Cerebellar cortex (tissue), 1 donor: Measurements from ENCODE around the gene CFAP221.
A peak's percentile ranks its signal among the peaks of the same experiment; 100 is the strongest.

Experiments used
- DNase-seq: peaks from one replicate; pipeline ENCODE4 v3.0.0-alpha.2; 2015; ENCODE audit warnings: low spot score

The CFAP221 gene

DNA sequence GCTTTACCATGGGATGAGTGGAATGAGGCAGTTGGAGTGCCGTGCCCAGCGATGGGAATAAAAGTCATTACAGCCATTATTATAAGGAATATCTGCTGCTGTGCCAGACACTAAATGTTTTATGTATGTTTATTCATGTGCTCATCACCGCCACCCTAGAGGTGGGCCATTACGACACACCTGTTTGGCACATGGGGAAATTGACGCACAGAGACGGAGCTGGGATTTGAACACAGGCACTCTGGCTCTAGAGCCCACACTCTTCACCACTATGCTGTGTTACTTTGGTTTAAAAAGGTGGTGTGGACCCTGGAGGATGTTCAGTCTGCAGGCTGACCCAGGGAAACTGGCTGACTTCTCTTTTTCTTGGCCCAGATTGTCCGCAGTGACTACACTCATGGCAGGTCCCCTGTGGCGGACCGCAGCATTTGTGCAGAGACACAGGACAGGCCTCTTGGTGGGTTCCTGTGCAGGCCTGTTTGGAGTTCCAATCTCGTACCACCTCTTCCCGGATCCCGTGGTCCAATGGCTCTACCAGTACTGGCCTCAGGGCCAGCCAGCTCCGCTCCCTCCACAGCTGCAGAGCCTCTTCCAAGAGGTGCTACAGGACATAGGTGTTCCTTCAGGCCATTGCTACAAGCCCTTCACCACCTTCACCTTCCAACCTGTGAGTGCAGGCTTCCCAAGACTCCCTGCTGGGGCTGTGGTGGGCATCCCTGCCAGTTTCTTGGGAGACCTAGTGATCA is 136.4 kb downstream of the CFAP221 start:
- no peak for DNase-seq

DNA sequence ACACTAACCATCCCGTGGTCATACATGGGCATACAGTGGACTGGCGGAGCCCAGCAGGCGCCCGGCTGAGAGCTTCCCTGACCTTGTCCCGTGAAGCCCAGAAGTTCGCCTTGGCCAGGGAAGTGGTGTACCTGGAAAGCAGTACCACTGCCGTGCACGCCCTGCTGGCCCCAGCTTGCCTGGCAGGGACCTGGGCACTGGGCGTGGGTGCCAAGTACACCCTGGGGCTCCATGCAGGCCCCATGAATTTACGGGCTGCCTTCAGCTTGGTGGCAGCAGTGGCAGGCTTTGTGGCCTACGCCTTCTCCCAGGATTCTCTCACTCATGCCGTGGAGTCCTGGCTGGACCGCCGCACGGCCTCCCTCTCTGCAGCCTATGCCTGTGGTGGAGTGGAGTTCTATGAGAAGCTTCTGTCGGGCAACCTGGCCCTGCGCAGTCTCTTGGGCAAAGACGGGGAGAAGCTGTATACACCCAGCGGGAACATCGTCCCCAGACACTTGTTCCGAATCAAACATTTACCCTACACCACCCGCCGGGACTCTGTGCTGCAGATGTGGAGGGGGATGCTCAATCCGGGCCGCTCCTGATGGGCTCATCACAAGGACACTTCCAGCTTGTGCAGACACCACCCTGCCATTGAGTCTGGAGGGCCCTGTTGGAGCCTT is 137.1 kb downstream of the CFAP221 start:
- no peak for DNase-seq

DNA sequence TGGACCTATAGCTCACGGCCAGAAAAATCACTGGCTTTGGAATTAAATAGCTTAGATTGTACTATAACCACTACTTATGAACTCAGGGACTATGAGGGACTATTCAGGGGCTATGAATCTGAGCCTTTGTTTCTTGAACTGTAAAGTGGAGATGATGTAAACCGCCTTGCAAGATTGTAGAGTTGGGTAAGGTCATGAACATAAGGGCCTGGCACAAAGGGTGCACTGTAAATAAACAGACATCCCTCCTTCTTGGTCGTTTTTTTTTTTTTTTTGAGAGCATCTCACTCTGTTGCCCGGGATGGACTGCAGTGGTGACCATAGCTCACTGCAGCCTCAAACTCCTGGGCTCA is 137.6 kb downstream of the CFAP221 start:
- DNase-seq: no peak

DNA sequence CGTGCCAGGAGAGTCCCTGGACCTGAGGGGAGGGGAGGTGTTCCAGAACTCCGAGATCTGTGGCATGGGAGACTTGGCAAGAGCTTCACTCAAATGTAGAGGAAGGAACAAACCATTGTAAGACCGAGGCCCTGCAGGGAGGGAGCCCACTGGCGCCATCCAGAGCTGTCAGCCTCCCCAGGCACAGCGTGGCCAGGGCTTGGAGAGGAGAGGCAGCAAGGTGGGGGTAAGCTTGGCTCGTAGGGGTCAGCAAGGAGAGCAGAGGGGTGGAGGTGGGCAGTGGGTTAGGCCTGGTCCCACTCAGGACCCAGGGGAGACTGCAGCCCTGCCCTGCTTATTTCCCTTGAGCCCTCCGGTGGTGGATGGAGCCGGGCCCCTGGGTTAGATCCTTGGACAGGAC is 138.3 kb downstream of the CFAP221 start:
- no peak for DNase-seq

DNA sequence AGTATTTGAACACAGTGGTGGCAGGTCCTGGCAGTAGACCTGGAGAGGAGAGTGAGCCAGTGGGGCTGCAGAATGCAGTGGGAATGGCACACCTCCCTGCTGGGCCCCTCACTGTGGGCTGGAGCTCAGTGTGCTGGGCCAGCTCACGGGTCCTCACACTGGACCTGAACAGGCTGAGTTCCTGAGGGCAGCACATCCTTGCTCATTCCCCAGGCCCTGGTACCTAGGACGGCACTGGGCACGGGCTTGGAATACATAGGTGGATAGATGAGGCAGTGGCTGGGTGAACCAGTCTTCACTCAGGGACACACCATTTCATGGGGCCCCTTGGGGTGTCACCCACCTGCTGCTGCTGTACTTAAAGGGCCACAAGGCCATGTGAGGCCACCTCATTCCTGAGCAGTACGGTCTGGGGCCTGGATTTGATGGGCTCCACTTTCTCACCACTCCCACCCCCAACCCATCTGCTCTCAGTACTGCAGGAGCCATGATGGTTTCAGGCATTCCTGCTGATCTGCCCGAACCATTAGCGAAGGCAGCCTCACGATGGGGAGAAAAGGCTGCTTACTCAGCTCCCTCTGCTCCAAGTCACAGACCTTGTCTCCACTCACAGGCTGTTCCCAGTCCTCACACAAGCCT is 138.9 kb downstream of the CFAP221 start:
- no peak for DNase-seq

DNA sequence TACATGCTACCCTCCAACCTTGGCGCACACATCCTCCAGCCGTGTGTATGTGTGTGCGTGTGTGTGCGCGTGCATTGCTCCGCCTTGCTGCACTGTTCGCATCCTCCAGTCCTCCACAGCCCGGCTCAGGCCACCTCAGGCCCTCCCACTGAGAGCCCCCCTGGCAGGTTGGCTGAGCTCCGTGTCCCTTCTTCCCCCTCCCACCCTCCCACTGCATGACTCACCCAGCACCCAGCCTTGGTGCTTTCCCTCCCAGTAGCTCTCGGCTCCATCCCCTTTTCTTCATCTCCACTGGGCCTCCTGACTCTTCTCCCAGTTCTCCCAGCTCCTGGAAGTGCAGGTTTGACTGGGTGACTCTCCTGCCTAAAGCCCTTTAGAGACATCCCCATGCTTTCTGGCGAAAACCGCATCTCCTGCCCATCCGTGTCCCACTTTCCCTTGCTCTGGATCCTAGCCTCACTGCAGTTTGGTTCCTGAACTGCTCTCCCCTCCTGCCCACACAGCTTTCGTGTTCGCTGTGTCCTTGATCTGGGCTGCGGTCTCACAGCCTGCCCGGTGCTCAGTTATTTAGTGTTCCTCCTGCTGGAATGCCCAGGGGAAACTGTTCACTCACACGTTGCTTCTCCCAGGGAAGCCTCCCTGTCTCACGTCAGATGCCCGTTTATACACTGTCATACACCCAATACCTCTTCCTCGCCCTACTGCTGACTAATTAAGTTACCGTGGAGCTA is 139.6 kb downstream of the CFAP221 start:
- peak; percentile 68 for DNase-seq

DNA sequence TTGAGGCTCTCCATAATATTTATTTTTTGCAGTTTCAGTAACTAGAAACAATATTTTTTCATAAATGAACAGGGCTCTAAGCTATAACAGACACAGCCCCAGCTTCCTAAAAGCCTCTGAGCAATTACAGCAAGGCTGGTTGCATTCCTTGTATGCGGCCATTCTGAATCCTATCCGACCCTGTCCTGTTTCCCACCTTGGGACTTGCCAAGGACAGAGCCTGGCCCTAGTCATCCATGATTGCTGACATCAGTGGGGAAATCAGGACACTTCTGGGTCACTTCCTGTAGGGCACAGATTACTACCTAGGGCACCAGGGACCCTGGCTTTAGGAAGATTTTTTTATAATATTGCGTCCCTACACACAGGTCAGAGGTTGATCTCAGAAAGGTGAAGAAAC is 140.3 kb downstream of the CFAP221 start:
- no peak for DNase-seq

DNA sequence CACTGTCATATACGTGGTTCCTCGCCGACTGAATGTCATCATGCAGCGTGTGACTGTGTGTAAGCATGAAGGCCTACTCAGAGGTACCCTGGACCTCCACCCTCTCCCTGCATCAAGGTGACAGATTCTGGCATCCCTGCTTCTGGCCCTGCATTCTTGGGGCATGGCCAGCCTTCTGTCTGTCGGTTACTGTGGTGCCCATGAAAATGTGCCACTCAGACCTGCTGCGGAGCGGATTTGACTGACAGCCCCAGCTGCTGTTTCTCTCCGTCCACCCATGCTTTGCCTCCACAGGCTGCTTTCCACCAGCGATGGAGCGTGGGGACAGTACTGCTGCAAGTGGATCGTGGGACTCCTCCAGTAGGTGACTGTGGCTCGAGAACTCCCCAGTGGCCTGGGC is 144.4 kb downstream of the CFAP221 start:
- no peak for DNase-seq

DNA sequence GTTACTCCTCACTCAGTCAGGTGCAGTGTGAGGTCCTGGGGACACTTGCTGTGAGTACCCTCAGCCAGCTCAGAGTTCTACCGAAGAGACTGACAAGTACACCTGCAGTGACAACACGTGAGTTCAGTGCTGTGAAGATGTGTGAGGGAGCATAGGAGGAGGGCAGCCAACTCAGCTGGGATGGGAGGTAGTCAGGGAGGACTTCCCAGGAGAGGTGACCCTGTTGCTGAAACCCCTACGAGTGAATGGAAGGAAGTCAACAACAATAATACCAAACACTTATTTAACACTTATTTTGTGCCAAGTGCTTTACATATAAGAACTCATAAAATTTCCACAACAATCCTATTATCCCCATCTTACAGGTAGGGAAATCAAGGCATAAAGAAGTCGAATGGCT is 145.0 kb downstream of the CFAP221 start:
- DNase-seq: no peak

DNA sequence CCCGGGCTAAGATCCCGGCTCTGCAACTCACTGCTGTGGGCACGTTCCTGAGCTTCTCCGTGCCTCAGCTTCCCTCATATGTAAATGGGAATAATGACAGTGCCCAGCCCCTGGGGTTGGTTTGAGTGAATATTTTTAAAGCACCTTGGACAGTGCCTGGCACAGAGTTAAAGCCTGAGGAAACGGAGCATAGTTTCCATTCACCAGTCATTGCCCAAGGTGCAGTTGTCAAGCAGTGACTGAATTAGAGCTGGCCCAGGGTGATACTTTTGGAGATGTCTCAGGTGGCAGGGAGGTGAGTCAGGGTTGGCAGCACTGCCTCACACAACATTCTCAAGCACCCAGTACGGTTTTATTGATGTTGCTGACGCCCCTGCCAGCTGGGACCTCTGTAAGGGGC is 146.9 kb downstream of the CFAP221 start:
- no peak for DNase-seq

DNA sequence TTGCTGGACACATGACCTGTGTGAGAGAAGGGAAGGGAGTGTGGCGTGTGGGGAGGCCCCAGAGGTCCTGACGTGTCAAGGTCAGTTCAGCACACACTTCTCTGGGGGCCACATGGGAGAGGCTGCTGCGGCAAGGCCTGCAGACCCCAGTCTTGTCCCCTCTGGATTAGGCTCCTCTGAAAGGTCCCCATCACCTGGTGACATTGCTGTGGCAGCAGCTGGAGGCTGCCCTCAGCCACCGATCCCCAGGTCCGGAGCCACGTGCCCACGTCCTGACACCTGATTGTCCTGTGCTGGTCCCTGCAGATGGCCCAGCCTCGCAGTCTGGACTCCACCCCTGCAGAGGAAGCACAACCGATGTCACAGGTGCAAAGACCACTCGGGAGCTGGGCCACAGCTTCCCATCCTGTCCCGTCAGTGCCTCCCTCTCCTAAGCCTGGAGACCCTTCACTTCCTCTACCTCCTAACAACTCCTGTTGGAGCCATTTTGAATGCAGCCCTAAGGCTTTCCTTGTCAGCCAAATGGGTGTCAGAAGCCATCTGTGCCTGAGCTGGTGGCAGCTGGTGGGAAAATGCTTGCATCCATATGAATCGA is 147.5 kb downstream of the CFAP221 start:
- no peak for DNase-seq

DNA sequence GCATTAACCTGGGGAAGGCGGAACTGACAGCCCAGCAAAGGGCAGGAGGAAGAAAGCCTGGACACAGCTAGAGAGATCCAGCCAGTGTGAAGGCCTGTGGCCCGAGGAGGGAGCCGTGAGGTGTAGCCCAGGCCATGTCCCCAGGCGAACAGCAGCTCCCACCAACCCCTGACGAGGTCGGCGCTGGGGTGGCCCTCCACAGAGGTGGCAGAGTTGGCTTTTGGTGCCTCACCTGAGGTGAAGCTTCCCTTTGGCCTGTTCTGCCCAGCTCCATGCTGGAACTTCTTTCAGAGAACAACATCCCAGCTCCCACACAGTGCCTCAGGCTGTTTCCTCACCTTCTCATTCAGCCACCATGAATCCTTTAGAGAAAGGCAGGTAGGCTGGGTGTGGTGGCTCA is 148.1 kb downstream of the CFAP221 start:
- no peak for DNase-seq

DNA sequence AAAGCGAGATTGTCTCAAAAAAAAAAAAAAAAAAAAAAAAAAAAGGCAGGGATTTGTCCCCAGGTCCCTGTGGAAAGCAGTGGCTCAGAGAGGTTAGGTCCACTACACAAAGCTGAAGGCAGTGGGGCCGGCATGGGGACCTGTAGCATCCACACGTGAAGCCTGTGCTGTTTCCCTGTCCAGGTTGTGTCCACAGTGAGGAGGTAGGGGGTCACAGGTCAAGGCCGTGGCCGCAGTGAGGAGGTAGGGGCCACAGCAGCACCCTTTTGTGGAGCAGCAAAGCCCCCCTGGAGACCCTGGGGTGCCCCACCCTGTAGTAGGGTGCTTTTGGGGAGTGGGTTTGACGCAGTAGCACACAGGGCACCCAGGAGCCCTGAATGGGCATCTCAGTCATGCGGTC is 148.7 kb downstream of the CFAP221 start:
- no peak for DNase-seq

DNA sequence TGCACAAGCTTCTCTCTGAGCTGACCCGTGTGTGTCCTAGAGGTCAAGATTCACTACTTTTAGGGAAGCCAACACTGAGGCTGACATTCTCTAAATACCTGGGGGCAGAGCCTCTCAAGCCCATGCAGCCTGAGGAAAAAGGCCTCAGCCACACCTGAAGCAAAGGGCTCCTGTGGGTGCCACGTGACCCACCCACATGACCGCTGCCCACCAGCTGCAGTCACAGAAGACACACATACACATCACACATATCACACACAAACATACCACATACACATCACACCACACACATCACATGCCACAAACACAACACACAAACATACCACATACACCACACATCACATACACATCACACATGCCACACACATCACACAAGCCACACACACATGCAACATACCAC is 149.3 kb downstream of the CFAP221 start:
- no peak for DNase-seq

DNA sequence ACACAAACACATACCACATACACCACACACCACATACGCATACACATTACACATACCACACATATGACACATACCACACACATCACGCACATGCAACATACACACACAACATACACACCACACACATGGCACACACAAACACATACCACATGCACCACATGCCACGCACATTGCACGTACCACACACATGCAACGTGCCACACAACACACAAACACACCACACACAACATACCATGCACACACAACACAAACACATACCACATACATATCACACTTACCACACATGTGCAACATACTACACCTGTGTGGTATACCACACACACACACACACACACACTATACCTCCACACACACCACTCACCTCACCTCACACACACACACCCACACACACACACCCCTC is 149.7 kb downstream of the CFAP221 start:
- no peak for DNase-seq

DNA sequence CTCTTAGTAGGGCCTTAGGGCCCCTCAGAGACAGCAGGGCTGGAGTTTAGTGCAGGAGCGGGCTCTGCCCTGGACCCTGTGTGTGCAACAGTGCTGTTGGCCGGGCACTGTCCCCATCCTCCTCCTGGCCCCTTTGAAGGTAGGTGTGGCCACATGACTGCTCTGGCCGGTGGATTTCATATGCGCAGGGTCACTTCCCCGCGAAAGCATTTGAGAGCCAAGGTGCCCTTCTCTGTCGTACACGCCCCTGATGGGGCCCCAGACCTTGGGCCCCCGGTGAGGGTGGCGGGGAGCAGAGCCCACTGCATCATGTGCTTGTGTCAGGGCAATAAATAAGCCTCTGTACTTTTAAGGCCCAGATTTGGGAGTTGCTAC is 150.2 kb downstream of the CFAP221 start:
- no peak for DNase-seq

DNA sequence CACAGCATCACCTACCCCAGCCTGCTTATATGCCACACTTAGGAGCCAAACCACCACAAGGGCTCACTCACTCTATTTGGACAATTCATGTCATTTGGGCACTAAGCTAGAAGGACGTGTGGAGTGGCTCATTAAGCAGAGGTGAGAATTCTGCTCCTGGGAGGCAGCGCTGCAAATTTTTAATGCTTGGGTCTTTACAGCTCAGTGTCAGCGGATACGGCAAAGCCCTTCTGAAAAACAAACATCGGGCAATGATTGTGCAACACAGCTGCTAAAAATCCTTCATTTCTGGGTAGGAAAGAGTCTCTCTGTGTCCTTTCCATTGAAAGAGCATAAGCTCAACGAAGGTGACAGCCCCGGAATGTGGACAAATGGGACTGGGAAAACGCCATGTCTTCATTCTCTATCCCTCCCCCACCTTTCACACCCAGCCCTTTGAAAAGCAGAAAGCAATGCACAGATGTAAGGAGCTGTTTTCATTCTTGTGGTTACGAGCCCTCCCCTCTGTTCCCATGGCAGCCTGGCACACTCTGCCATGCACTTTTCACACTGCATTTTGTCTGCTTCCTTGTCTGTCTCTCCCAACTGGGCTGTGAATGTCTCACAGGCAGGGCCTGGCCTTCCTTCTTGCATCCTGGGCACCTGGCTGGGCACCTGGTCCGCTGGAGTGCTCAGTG is 150.7 kb downstream of the CFAP221 start:
- no peak for DNase-seq

DNA sequence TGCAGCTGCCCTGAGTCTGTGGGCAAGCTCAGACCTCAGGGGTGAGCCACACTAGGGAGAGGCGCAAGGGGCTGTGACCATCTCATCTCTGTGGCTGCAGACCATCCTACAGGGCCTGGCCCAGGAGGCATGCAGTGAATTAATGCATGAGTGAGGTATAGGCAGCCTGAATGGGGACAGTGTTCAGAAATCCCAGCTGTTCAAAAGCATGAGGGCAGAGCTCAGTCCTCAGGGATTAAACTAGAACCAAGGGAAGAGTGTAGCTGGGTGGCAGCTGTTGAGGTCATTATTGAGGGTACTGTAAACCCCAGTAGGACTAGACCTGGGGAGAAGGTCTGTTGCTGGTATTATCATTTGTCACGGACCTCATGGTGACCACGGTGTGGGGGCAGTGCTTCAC is 151.8 kb downstream of the CFAP221 start:
- DNase-seq: no peak

DNA sequence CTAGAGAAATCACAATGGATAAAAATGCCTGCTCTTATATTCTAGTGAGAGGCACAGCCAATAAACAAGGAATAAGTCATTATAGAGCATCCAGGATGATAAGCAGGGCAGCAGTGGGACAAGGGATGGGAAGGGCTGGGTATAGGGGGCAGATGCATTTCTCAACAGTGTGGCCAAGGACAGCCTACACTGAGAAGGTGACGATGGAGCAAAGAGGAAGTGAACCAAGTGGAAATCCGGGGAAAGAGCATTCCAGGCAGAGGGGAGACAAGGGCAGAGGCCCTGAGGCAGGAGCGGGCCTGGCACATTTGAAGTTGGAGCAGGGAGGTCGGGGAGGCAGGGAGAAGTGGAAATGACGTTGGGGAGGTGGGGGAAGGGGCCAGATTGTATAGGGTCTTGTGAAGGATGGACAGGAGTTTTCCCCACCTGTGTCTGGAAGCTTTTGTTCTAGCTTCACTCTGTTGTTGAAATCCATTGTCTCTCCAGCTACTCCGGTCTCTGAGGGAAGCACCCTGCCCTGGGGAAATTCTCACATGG is 152.3 kb downstream of the CFAP221 start:
- DNase-seq: no peak

DNA sequence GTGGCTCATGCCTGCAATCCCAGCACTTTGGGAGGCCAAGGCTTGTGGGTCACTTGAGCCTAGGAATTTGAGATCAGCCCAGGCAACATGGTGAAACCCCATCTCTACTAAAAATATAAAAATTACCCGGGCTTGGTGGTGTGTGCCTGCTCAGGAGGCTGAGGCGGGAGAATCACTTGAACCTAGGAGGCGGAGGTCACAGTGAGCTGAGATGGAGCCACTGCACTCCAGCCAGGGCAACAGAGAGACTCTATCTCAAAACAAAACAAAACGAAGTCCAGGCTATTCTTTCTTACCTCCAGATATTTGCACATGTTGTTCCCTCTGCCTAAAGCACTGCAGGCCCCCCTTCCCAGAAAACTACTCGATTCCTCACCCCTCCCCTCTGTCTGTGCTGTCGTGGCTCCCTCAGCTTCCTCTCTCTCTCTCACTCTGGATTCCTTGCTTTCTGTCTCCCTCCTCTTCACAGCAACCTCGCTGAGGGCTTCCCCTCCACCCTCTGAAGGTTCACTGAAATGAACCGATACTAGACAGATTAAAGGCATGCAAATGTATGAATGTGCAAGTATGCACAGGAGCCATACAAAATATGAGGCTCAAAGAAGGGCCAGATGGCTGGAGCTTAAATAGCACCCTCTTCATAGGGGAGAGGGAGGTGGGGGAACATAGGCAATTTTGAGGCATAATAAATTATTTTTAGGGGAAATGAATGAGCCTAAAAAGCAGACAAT is 153.2 kb downstream of the CFAP221 start:
- DNase-seq: no peak

DNA sequence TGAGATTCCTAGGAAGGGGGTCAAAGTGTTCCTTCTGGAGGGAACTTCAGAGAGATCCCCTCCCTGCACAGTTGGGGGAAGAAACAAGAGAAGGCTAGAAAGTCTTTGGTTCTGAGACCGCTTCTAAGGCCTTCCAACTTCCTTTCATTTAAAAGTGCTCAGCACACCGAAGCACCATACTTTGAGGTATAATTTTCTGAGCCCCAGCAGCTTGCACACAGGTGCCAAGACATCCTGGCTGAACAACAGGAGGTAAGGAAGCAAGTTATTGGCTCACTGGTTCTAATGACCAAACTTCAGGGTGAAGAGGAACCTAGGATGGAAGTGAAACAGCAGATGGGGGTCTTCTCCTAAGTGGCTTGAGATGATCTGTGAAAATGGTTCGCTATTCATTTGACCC is 154.0 kb downstream of the CFAP221 start:
- no peak for DNase-seq
